HEK293 (cell line): ENCODE measurements around the gene CDCA4.

Experiments
- ZBTB21 ChIP-seq: fragments of 450-650 bp; formaldehyde crosslinking; IDR thresholded peaks from 2 replicates; pipeline ENCODE4 v1.5.1; 2017; ENCODE audit warnings: missing biosample characterization, missing genetic modification characterization
- ZNF2 ChIP-seq: fragments of 450-650 bp; formaldehyde crosslinking; IDR thresholded peaks from 2 replicates; pipeline ENCODE4 v1.5.1; 2016; ENCODE audit warnings: missing biosample characterization, missing genetic modification characterization
- ZNF335 ChIP-seq: fragments of 450-650 bp; formaldehyde crosslinking; conservative IDR thresholded peaks from 2 replicates; pipeline ENCODE4 v1.5.1; 2016; ENCODE audit warnings: missing biosample characterization, missing genetic modification characterization
- TF ChIP-seq, protein P1 (sequence below): fragments of 450-650 bp; formaldehyde crosslinking; IDR thresholded peaks from 2 replicates; pipeline ENCODE4 v1.5.1; 2016; ENCODE audit warnings: missing biosample characterization, missing genetic modification characterization, borderline replicate concordance
- TF ChIP-seq, protein P2 (sequence below): fragments of 450-650 bp; formaldehyde crosslinking; IDR thresholded peaks from 2 replicates; pipeline ENCODE4 v1.5.1; 2016; ENCODE audit warnings: missing biosample characterization, missing genetic modification characterization, borderline replicate concordance
- TF ChIP-seq, protein P3 (sequence below): fragments of 450-650 bp; formaldehyde crosslinking; IDR thresholded peaks from 2 replicates; pipeline ENCODE4 v1.5.1; 2016; ENCODE audit warnings: missing biosample characterization, missing genetic modification characterization
- TF ChIP-seq, protein P4 (sequence below): fragments of 450-650 bp; formaldehyde crosslinking; IDR thresholded peaks from 2 replicates; pipeline ENCODE4 v1.5.1; 2016; ENCODE audit warnings: missing biosample characterization, missing genetic modification characterization
- TF ChIP-seq, protein P5 (sequence below): sonication (generic); formaldehyde crosslinking; IDR thresholded peaks from 2 replicates; pipeline ENCODE4 v1.8.1; 2022; ENCODE audit warnings: mild to moderate bottlenecking, moderate library complexity, missing genetic modification reagents

DNA sequence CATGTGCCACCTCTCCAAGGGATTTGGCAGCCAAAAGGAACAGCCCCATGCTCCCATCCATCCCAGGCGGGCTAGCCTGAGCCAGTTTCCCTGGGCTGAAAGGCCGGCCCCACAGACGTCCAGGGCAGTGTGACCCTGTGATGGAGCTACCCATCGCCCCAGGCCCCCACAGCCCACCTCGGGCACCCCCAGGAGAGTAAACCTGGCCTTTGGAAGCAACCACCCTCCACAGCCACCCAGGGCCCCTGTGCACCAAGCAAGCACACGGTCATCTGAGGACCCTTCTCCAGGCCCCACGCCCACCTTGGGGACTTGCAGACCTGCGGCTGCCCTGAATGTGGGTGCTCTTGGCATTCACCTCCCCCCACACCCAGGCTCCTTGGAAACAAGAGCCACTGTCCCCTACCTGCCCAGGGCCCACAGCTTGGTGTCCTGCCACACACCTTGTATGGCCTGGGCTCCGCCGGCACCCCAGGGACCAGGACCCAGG, 51.1 kb downstream of the CDCA4 start:
- TF ChIP-seq ZBTB21 (tag by site-specific recombination), result no peak
- no peak for TF ChIP-seq ZNF2 (tag by site-specific recombination)
- TF ChIP-seq, protein P1, sequence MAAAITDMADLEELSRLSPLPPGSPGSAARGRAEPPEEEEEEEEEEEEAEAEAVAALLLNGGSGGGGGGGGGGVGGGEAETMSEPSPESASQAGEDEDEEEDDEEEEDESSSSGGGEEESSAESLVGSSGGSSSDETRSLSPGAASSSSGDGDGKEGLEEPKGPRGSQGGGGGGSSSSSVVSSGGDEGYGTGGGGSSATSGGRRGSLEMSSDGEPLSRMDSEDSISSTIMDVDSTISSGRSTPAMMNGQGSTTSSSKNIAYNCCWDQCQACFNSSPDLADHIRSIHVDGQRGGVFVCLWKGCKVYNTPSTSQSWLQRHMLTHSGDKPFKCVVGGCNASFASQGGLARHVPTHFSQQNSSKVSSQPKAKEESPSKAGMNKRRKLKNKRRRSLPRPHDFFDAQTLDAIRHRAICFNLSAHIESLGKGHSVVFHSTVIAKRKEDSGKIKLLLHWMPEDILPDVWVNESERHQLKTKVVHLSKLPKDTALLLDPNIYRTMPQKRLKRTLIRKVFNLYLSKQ (tag by site-specific recombination), result no peak
- TF ChIP-seq, protein P2, sequence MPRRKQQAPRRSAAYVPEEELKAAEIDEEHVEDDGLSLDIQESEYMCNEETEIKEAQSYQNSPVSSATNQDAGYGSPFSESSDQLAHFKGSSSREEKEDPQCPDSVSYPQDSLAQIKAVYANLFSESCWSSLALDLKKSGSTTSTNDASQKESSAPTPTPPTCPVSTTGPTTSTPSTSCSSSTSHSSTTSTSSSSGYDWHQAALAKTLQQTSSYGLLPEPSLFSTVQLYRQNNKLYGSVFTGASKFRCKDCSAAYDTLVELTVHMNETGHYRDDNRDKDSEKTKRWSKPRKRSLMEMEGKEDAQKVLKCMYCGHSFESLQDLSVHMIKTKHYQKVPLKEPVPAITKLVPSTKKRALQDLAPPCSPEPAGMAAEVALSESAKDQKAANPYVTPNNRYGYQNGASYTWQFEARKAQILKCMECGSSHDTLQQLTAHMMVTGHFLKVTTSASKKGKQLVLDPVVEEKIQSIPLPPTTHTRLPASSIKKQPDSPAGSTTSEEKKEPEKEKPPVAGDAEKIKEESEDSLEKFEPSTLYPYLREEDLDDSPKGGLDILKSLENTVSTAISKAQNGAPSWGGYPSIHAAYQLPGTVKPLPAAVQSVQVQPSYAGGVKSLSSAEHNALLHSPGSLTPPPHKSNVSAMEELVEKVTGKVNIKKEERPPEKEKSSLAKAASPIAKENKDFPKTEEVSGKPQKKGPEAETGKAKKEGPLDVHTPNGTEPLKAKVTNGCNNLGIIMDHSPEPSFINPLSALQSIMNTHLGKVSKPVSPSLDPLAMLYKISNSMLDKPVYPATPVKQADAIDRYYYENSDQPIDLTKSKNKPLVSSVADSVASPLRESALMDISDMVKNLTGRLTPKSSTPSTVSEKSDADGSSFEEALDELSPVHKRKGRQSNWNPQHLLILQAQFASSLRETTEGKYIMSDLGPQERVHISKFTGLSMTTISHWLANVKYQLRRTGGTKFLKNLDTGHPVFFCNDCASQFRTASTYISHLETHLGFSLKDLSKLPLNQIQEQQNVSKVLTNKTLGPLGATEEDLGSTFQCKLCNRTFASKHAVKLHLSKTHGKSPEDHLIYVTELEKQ (tag by site-specific recombination), result no peak
- TF ChIP-seq, protein P3, sequence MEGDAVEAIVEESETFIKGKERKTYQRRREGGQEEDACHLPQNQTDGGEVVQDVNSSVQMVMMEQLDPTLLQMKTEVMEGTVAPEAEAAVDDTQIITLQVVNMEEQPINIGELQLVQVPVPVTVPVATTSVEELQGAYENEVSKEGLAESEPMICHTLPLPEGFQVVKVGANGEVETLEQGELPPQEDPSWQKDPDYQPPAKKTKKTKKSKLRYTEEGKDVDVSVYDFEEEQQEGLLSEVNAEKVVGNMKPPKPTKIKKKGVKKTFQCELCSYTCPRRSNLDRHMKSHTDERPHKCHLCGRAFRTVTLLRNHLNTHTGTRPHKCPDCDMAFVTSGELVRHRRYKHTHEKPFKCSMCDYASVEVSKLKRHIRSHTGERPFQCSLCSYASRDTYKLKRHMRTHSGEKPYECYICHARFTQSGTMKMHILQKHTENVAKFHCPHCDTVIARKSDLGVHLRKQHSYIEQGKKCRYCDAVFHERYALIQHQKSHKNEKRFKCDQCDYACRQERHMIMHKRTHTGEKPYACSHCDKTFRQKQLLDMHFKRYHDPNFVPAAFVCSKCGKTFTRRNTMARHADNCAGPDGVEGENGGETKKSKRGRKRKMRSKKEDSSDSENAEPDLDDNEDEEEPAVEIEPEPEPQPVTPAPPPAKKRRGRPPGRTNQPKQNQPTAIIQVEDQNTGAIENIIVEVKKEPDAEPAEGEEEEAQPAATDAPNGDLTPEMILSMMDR (tag by site-specific recombination), result no peak
- TF ChIP-seq, protein P4, sequence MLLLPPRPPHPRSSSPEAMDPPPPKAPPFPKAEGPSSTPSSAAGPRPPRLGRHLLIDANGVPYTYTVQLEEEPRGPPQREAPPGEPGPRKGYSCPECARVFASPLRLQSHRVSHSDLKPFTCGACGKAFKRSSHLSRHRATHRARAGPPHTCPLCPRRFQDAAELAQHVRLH, result no peak
- TF ChIP-seq ZNF335 (tag by site-specific recombination), result no peak
- TF ChIP-seq, protein P5, sequence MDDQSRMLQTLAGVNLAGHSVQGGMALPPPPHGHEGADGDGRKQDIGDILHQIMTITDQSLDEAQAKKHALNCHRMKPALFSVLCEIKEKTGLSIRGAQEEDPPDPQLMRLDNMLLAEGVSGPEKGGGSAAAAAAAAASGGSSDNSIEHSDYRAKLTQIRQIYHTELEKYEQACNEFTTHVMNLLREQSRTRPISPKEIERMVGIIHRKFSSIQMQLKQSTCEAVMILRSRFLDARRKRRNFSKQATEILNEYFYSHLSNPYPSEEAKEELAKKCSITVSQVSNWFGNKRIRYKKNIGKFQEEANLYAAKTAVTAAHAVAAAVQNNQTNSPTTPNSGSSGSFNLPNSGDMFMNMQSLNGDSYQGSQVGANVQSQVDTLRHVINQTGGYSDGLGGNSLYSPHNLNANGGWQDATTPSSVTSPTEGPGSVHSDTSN, result no peak
